GM10248 (cell line): ENCODE data around the gene ERBB4.

ENCODE experiments used
- CTCF ChIA-PET: fragments of 300-600 bp; sonication (Branson Sonifier 250); formaldehyde crosslinking; extraction: SDS; loops from one replicate; lab custom pipeline; 2021; ENCODE audit warnings: antibody characterized with exemption; lab: Yijun Ruan, JAX
- POLR2A ChIA-PET: fragments of 350-650 bp; sonication (Branson Sonifier 250); formaldehyde crosslinking; extraction: SDS; loops from one replicate; lab custom pipeline; 2020; ENCODE audit warnings: antibody characterized with exemption; lab: Yijun Ruan, JAX
- DNase-seq: peaks from one replicate; pipeline ENCODE4 v3.0.0; 2012; ENCODE audit errors: extremely low spot score
- TF ChIP-seq, protein P1 (sequence below): IDR thresholded peaks from 2 replicates; pipeline ENCODE4 v1.5.1; 2012; ENCODE audit warnings: mild to moderate bottlenecking, low read depth; ENCODE audit errors: extremely low read depth, missing control alignments, control extremely low read depth

Gene ERBB4

DNA sequence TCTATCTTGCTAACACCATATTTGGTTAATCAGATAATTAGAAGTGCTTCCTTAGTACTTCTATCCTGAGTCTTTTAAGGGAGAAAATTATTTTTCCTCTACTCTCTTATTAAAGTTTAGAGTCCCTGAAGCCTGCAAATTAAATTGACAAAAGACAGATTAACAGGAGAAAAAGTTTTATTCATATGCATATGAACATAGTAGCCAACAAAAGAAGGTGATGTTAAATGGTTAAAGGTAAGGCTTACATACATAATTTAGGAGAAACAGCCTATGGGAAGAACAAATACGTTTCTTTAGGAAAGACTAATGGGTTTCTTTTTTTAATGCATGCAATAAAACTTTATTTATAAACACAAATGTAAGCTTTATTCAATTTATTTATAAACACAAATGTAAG is 1177.2 kb downstream of the ERBB4 start:
- ChIA-PET CTCF (interaction anchor here (1.1 to 1.5 kb wide), 2 partner anchors 11 to 27 kb away, joined by 3 read pairs; no protein-coding TSS in a partner anchor), POLR2A (no interaction called here)
- no peak for DNase-seq
- TF ChIP-seq, protein P1, sequence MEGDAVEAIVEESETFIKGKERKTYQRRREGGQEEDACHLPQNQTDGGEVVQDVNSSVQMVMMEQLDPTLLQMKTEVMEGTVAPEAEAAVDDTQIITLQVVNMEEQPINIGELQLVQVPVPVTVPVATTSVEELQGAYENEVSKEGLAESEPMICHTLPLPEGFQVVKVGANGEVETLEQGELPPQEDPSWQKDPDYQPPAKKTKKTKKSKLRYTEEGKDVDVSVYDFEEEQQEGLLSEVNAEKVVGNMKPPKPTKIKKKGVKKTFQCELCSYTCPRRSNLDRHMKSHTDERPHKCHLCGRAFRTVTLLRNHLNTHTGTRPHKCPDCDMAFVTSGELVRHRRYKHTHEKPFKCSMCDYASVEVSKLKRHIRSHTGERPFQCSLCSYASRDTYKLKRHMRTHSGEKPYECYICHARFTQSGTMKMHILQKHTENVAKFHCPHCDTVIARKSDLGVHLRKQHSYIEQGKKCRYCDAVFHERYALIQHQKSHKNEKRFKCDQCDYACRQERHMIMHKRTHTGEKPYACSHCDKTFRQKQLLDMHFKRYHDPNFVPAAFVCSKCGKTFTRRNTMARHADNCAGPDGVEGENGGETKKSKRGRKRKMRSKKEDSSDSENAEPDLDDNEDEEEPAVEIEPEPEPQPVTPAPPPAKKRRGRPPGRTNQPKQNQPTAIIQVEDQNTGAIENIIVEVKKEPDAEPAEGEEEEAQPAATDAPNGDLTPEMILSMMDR, result no peak

DNA sequence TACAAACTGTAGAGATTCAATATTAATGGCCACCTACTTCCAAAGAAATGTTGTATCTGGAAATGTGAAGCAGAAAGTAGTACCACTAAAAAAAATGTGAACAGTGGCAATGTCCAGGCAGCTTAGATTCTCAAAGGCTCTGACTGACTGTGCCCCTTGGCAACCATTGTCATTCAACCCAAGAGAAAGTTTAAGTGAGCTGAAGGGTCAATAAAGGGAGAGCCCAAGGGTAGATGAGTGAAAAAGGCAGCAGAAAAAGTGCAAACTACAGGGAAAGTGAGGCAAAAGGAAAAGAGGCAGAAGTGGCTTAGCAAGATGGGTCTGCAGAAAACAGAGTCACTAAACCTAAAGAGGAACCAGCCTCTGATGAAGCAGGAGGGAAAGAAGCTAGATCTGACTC is 1179.3 kb downstream of the ERBB4 start:
- DNase-seq, result no peak
- TF ChIP-seq, protein P1, result no peak
- POLR2A ChIA-PET, result no interaction called here
- CTCF ChIA-PET, result interaction anchor here (0.9 to 1.8 kb wide), 2 partner anchors 10 to 14 kb away, joined by 3 to 5 read pairs; no protein-coding TSS in a partner anchor

DNA sequence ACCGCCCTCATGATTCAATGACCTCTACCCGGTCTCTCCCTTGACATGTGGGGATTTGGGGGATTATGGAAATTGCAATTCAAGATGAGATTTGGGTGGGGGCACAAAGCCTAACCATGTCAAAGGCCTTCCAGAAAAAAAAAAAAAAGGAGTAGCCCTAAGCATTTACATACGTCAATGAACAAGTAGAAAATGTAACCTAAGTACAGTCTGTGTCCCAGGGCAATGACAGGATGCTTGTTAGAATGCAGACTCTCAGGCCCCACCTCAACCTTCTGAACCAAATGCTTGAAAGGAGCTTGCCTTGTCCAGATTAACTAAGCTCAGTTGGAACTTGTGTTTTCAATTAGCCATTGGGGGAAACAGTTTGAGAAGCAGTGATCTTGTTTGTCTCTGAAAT is 1180.1 kb downstream of the ERBB4 start:
- ChIA-PET CTCF (no interaction called here), POLR2A (no interaction called here)
- no peak for DNase-seq
- TF ChIP-seq, protein P1, result no peak

- CTCF ChIA-PET, result no interaction called here
- TF ChIP-seq, protein P1, result no peak
Measured at GRCh38 chr2:211354481-211354880, 1184.1 kb downstream of the ERBB4 start.

GRCh38 chr2:211351987-211352386 is 1186.6 kb downstream of the ERBB4 start:
- DNase-seq, result no peak
- TF ChIP-seq, protein P1, result no peak
- CTCF ChIA-PET, result interaction anchor here (0.6 to 0.8 kb wide), 2 partner anchors 18 to 20 kb away, joined by 3 read pairs; no protein-coding TSS in a partner anchor
- POLR2A ChIA-PET, result no interaction called here

More at GRCh38 chr2:211354481-211354880, 1184.1 kb downstream of the ERBB4 start:
- no peak for DNase-seq
- POLR2A ChIA-PET, result no interaction called here

GRCh38 chr2:211349031-211349430 is 1189.6 kb downstream of the ERBB4 start:
- ChIA-PET CTCF (no interaction called here), POLR2A (no interaction called here)
- no peak for DNase-seq
- TF ChIP-seq, protein P1, result no peak

DNA sequence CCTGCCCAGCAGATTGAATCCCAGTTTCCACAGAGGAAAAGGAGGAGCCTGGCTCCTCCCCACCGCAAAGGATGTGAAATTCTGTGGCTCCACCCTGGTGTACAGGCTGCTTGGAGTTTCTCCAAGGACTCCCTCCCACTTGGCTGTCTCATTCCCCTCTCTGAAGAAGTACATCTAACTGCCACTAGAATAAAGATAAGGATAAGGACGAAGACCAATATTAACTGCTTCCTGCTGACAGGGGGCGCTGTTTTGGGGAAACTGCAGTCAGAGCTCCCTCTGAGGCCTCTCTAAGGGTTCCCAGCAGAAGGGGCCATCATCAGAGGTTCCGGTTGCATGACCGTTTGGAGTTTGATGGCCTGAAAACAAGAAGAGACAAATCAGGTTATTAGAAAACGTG is 1191.3 kb downstream of the ERBB4 start:
- TF ChIP-seq, protein P1, result no peak
- no peak for DNase-seq
- CTCF ChIA-PET, result no interaction called here

More for the DNA sequence above, 1191.3 kb downstream of the ERBB4 start:
- POLR2A ChIA-PET, result no interaction called here
